ENCODE measurements around the gene KIT.

- no peak for TF ChIP-seq CTCF (conservative IDR thresholded peaks at IDR 0.05 in 1 of 2, IDR thresholded peaks at IDR 0.05 in 1 of 2; ENCODE audit: low read depth in 1 of 2, low read length in 2 of 2)
- no peak for TF ChIP-seq EZH2 (IDR thresholded peaks at IDR 0.05; ENCODE audit: low read length, missing control alignments)
Observed at GRCh38 chr4:54700986-54701385, 43.2 kb downstream of the KIT start.
